Measurements from ENCODE around the gene CNRIP1. TPM values are rescaled to one million over a fixed set of nuclear protein-coding genes. Genes with fewer than 3 reads are reported as not detected.

Gene CNRIP1
- total RNA-seq, 1 donor from 2014 or later: 43.2 TPM

- H3K27ac ChIP-seq: no peak overlapping the region
- H3K4me3 ChIP-seq: no peak overlapping the region
- TF ChIP-seq POLR2AphosphoS5 (IDR thresholded peaks at IDR 0.05; ENCODE audit: insufficient read depth in 1 of 2, low read depth in 1 of 2) (no peak), CTCF (IDR thresholded peaks at IDR 0.05) (no peak), POLR2A (IDR thresholded peaks at IDR 0.05) (no peak)
- no peaks in the 10 kb centered on the region for H3K36me3 ChIP-seq
- H3K9me3 ChIP-seq: no peaks in the 10 kb centered on the region
- DNase-seq (ENCODE audit: extremely low spot score in 2 of 2): no peak
- no peaks in the 10 kb centered on the region for H3K27me3 ChIP-seq
- intact Hi-C loops (cut with DNase I): no loop called here
- no peaks in the 10 kb centered on the region for H3K4me1 ChIP-seq
These were observed 13.3 kb upstream of the CNRIP1 start for GRCh38 chr2:68333009-68333408.

GRCh38 chr2:68330691-68331090 is 10.9 kb upstream of the CNRIP1 start:
- H3K4me3 ChIP-seq: no peak overlapping the region
- H3K36me3 ChIP-seq: no peaks in the 10 kb centered on the region
- H3K9me3 ChIP-seq: no peaks in the 10 kb centered on the region
- no peaks in the 10 kb centered on the region for H3K27me3 ChIP-seq
- H3K4me1 ChIP-seq: no peaks in the 10 kb centered on the region
- TF ChIP-seq POLR2AphosphoS5 (IDR thresholded peaks at IDR 0.05; ENCODE audit: insufficient read depth in 1 of 2, low read depth in 1 of 2) (no peak), POLR2A (IDR thresholded peaks at IDR 0.05) (no peak), CTCF (IDR thresholded peaks at IDR 0.05) (no peak)
- no peak overlapping the region for H3K27ac ChIP-seq
- no peak for DNase-seq (ENCODE audit: extremely low spot score in 2 of 2)
- intact Hi-C loops (cut with DNase I): no loop called here

GRCh38 chr2:68328901-68329300 is 9.2 kb upstream of the CNRIP1 start:
- H3K4me3 ChIP-seq: no peak overlapping the region
- intact Hi-C loops (cut with DNase I): no loop called here
- H3K27ac ChIP-seq: no peak overlapping the region
- H3K36me3 ChIP-seq: no peaks in the 10 kb centered on the region
- no peak for TF ChIP-seq CTCF (IDR thresholded peaks at IDR 0.05)
- TF ChIP-seq POLR2A (IDR thresholded peaks at IDR 0.05): no peak
- no peak for TF ChIP-seq POLR2AphosphoS5 (IDR thresholded peaks at IDR 0.05; ENCODE audit: insufficient read depth in 1 of 2, low read depth in 1 of 2)
- H3K27me3 ChIP-seq: no peaks in the 10 kb centered on the region
- H3K4me1 ChIP-seq: no peaks in the 10 kb centered on the region
- no peaks in the 10 kb centered on the region for H3K9me3 ChIP-seq
- no peak for DNase-seq (ENCODE audit: extremely low spot score in 2 of 2)

GRCh38 chr2:68325056-68325455 is 5.3 kb upstream of the CNRIP1 start:
- no peak overlapping the region for H3K4me3 ChIP-seq
- H3K27ac ChIP-seq: no peak overlapping the region
- TF ChIP-seq CTCF (IDR thresholded peaks at IDR 0.05) (no peak), POLR2A (IDR thresholded peaks at IDR 0.05) (no peak), POLR2AphosphoS5 (IDR thresholded peaks at IDR 0.05; ENCODE audit: insufficient read depth in 1 of 2, low read depth in 1 of 2) (no peak)
- intact Hi-C loops (cut with DNase I): no loop called here
- no peaks in the 10 kb centered on the region for H3K27me3 ChIP-seq
- H3K36me3 ChIP-seq: no peaks in the 10 kb centered on the region
- H3K9me3 ChIP-seq: no peaks in the 10 kb centered on the region
- peaks cover 6% of the 10 kb centered on the region for H3K4me1 ChIP-seq
- no peak for DNase-seq (ENCODE audit: extremely low spot score in 2 of 2)

GRCh38 chr2:68320118-68320641 is 431 bp upstream of the CNRIP1 start:
- TF ChIP-seq POLR2AphosphoS5 (IDR thresholded peaks at IDR 0.05; ENCODE audit: insufficient read depth in 1 of 2, low read depth in 1 of 2) (no peak), POLR2A (IDR thresholded peaks at IDR 0.05) (no peak), CTCF (IDR thresholded peaks at IDR 0.05) (no peak)
- DNase-seq (ENCODE audit: extremely low spot score in 2 of 2): no peak
- H3K27me3 ChIP-seq: no peaks in the 10 kb centered on the region
- H3K4me3 ChIP-seq: peak overlapping the region; percentile 59 to 82
- peak overlapping the region; percentile 94 for H3K27ac ChIP-seq
- no peaks in the 10 kb centered on the region for H3K9me3 ChIP-seq
- intact Hi-C loops (cut with DNase I): no loop called here
- no peaks in the 10 kb centered on the region for H3K36me3 ChIP-seq
- peaks cover 26% of the 10 kb centered on the region for H3K4me1 ChIP-seq

All from vagina (tissue), 2 donors.